NOMO-1 treated with dmso at 0.1 percent for 144 hours (cell line): ENCODE data around the gene NHEJ1.
"Not testable (repeated sequence)": the region's sequence is repeated elsewhere in the genome, so short reads cannot be mapped to it uniquely, and the experiment has no call there.

Source experiments
- DNase-seq: peaks from one replicate; lab custom pipeline; 2025; ENCODE audit not compliant: unreplicated experiment; lab: John Stamatoyannopoulos, UW

NHEJ1 gene

GRCh38 chr2:219160186-219161017 lies at the start of gene NHEJ1:
TSS of gene NHEJ1 (minus strand) at chr2:219160815. CDS start at chr2:219158362, 2,453 bp downstream.
- peak; percentile 87 for DNase-seq

- no peak for DNase-seq
Measured at GRCh38 chr2:219209236-219210195, 48.9 kb upstream of the NHEJ1 start.

- no peak for DNase-seq
Measured at GRCh38 chr2:219207884-219208740, 47.5 kb upstream of the NHEJ1 start.

GRCh38 chr2:219207134-219207883 lies 46.7 kb upstream of the NHEJ1 start:
- no peak for DNase-seq

GRCh38 chr2:219206328-219207133 lies 45.9 kb upstream of the NHEJ1 start, which contains the start of gene ZFAND2B:
TSS of gene ZFAND2B (plus strand) at chr2:219206782. CDS start at chr2:219206988, 206 bp downstream.
- peak; percentile 91 for DNase-seq

GRCh38 chr2:219205981-219206327 lies 45.3 kb upstream of the NHEJ1 start:
- DNase-seq: no peak

GRCh38 chr2:219205165-219205538 lies 44.5 kb upstream of the NHEJ1 start:
- DNase-seq: no peak

GRCh38 chr2:219204425-219205164 lies 44.0 kb upstream of the NHEJ1 start:
- DNase-seq: no peak

GRCh38 chr2:219201331-219201730 lies 40.7 kb upstream of the NHEJ1 start:
- not testable (repeated sequence) for DNase-seq

GRCh38 chr2:219200502-219201326 lies 40.1 kb upstream of the NHEJ1 start:
- DNase-seq: not testable (repeated sequence)

- no peak for DNase-seq
Measured at GRCh38 chr2:219199470-219200211, 39.0 kb upstream of the NHEJ1 start.

- no peak for DNase-seq
Measured at GRCh38 chr2:219198974-219199373, 38.4 kb upstream of the NHEJ1 start.

GRCh38 chr2:219197388-219197787 lies 36.8 kb upstream of the NHEJ1 start:
- no peak for DNase-seq

- DNase-seq: no peak
Measured at GRCh38 chr2:219186754-219187456, 26.3 kb upstream of the NHEJ1 start.

GRCh38 chr2:219184121-219184520 lies 23.5 kb upstream of the NHEJ1 start:
- DNase-seq: no peak

- DNase-seq: no peak
Measured at GRCh38 chr2:219183151-219183772, 22.6 kb upstream of the NHEJ1 start.
